ENCODE results near the gene ARHGDIG.

ARHGDIG gene

DNA sequence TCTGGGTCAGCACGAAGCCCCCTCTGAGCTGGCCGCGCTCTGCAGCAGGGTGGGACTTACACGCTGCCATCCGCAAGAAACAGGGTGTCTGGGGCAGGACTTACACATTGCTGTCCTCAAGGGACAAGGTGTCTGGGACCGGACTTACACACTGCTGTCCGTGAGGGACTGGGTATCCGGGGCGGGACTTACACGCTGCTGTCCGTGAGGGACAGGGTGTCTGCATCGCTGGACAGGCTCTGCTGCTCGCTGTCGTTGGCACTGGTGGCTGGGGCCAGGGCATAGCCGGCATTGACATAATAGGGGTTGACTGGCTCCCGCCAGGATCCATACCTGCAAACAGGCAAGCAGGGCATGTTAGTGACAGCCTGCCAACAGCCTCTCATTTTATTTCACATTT, 34.0 kb downstream of the ARHGDIG start:
- ChIA-PET CTCF (no interaction called here), POLR2A (no interaction called here)
- no peak overlapping the region for H3K4me3 ChIP-seq (ENCODE audit: low read depth, low read length)
- TF ChIP-seq, protein P1, sequence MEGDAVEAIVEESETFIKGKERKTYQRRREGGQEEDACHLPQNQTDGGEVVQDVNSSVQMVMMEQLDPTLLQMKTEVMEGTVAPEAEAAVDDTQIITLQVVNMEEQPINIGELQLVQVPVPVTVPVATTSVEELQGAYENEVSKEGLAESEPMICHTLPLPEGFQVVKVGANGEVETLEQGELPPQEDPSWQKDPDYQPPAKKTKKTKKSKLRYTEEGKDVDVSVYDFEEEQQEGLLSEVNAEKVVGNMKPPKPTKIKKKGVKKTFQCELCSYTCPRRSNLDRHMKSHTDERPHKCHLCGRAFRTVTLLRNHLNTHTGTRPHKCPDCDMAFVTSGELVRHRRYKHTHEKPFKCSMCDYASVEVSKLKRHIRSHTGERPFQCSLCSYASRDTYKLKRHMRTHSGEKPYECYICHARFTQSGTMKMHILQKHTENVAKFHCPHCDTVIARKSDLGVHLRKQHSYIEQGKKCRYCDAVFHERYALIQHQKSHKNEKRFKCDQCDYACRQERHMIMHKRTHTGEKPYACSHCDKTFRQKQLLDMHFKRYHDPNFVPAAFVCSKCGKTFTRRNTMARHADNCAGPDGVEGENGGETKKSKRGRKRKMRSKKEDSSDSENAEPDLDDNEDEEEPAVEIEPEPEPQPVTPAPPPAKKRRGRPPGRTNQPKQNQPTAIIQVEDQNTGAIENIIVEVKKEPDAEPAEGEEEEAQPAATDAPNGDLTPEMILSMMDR (IDR thresholded peaks at IDR 0.05; ENCODE audit: insufficient read depth, low read length, missing control alignments), result no peak
- no peak for DNase-seq (ENCODE audit: low read depth, low spot score)

DNA sequence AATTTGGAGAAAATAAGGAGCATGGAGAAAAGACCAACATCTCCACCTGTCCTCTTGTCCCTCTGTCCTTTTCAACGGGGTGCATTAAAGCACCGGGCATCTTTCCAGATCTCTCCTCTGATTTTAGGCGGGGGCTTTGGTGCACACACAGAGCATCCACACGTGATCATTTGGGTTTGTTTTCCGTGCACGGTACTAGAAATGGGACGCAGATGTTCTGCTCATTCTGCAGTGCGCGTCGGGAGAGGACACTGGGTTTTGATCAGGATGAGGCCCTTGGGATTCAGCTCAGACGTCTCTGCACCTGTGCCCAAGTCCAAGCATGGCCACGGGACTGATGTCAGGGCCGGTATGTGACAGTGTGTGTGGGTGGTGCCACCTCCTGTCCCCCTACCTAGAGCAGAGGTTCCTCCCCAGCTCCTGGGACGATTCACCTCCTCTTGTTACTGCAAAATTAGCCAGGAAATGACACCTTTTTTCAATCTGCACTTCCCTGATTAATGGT, 34.5 kb downstream of the ARHGDIG start:
- no peak overlapping the region for H3K4me3 ChIP-seq (ENCODE audit: low read depth, low read length)
- ChIA-PET POLR2A (no interaction called here), CTCF (no interaction called here)
- TF ChIP-seq, protein P1 (IDR thresholded peaks at IDR 0.05; ENCODE audit: insufficient read depth, low read length, missing control alignments), result no peak
- DNase-seq (ENCODE audit: low read depth, low spot score), result no peak

DNA sequence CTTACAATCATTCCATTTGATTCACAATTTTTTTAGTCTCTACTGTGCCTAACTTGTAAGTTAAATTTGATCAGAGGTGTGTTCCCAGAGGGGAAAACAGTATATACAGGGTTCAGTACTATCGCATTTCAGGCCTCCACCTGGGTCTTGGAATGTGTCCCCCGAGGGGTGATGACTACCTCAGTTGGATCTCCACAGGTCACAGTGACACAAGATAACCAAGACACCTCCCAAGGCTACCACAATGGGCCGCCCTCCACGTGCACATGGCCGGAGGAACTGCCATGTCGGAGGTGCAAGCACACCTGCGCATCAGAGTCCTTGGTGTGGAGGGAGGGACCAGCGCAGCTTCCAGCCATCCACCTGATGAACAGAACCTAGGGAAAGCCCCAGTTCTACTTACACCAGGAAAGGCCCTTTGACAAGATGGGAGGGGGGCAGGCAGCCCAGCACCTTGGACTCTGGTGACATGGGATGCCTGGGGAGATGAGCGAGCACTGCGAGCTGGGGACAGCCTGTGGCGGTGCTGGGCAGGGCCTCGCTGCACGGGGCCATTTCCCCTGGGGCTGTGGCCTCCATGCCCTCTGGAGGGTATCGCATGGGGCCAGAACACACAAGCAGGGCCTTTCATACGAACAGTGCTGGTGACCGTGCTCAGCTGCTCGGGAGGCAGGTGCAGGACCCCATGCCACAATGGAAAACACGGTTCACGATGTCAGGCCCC, 36.5 kb downstream of the ARHGDIG start:
- POLR2A ChIA-PET, result no interaction called here
- H3K4me3 ChIP-seq (ENCODE audit: low read depth, low read length), result no peak overlapping the region
- CTCF ChIA-PET, result interaction anchor here (1.0 kb wide), 1 partner anchor 35 kb away, joined by 3 read pairs; the partner anchor contains the start of gene AXIN1
- no peak for DNase-seq (ENCODE audit: low read depth, low spot score)
- TF ChIP-seq, protein P1 (IDR thresholded peaks at IDR 0.05; ENCODE audit: insufficient read depth, low read length, missing control alignments), result no peak

DNA sequence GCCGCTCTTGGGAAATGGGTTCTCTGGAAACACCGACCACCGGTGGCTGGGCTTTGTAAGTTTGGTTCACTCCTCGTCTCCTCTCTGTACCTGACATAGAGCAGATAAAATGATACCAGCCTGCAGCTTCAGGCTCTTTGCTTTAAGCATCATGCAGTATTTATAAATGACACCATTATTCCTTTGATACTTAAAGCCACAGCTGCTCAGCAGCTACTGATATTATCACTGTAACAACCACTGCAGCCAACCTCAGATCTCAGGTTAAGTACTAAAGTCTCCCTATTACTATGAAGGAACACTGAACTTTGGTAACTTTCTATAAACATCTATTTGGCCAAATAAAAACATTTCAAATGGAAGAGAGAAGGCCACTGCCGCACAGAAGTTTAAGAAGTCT, 37.2 kb downstream of the ARHGDIG start:
- ChIA-PET POLR2A (no interaction called here), CTCF (no interaction called here)
- no peak overlapping the region for H3K4me3 ChIP-seq (ENCODE audit: low read depth, low read length)
- DNase-seq (ENCODE audit: low read depth, low spot score), result no peak
- TF ChIP-seq, protein P1 (IDR thresholded peaks at IDR 0.05; ENCODE audit: insufficient read depth, low read length, missing control alignments), result no peak

DNA sequence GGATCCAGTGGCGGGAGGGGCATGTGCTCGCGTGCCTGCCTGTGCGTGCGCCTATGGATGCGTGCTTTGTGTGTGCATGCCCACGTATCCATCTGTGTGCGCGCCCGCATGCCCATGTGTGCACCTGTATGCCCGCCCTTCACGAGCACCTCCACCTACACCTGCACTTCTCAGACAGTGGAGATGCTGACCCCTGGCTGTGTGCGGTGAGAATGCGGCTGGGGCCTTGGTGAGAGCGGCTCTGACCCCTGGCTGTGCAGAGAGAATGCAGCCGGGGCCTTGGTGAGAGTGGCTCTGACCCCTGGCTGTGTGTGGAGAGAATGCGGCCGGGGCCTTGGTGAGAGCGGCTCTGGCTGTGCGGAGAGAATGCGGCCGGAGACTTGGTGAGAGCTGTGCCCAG, 38.2 kb downstream of the ARHGDIG start:
- POLR2A ChIA-PET, result no interaction called here
- TF ChIP-seq, protein P1 (IDR thresholded peaks at IDR 0.05; ENCODE audit: insufficient read depth, low read length, missing control alignments), result no peak
- CTCF ChIA-PET, result no interaction called here
- no peak overlapping the region for H3K4me3 ChIP-seq (ENCODE audit: low read depth, low read length)
- no peak for DNase-seq (ENCODE audit: low read depth, low spot score)

DNA sequence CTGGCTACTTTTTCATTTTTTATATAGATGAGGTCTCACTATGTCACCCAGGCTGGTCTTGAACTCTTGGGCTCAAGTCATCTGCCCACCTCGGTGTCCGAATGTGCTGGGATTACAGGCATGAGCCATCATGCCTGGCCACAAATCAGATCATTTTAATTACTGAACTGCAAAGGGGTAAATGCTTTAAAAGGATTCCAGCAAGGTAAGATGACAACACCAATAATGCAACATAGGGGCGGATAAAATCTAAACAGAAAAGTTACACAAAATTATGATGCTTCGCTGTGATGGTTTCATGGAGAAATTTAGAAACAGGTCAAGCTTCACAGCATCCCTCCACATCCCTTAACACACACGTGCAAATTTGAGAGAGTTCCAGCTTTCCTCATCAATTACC, 39.8 kb downstream of the ARHGDIG start:
- DNase-seq (ENCODE audit: low read depth, low spot score), result no peak
- POLR2A ChIA-PET, result no interaction called here
- H3K4me3 ChIP-seq (ENCODE audit: low read depth, low read length), result no peak overlapping the region
- CTCF ChIA-PET, result interaction anchor here (1.1 kb wide), 1 partner anchor 213 kb away, joined by 3 read pairs; no protein-coding TSS in a partner anchor
- TF ChIP-seq, protein P1 (IDR thresholded peaks at IDR 0.05; ENCODE audit: insufficient read depth, low read length, missing control alignments), result no peak

Measured in AG04449 (cell line).